GM12878 (cell line): ENCODE measurements around the gene SHLD1. TPM values are rescaled to one million over a fixed set of nuclear protein-coding genes. Genes with fewer than 3 reads are reported as not detected.

Source experiments
- ATAC-seq: fragments of 200-7000 bp; cut with Tn5 transposase; 3 replicates; pipeline ENCODE4 v1.9.1; 2020; ENCODE audit warnings: mild to moderate bottlenecking, moderate library complexity
- BruUV-seq: library from RNA; stranded (reverse); fragments of 400-500 nt; replicated peaks from 2 replicates; lab custom pipeline; 2021; lab: Mats Ljungman, UMichigan
- CTCF ChIA-PET: fragments of 300-600 bp; sonication (Branson Sonifier 250); formaldehyde crosslinking; extraction: SDS; loops from one replicate; lab custom pipeline; 2021; ENCODE audit warnings: inconsistent platforms; lab: Yijun Ruan, JAX
- POLR2A ChIA-PET: fragments of 350-600 bp; formaldehyde crosslinking; extraction: SDS; loops from one replicate; lab custom pipeline; 2021; ENCODE audit warnings: inconsistent platforms; lab: Charles Lee
- RAD21 ChIA-PET: fragments of 300-600 bp; sonication (Branson Sonifier 250); formaldehyde crosslinking; loops from one replicate; lab custom pipeline; 2023; ENCODE audit warnings: antibody characterized with exemption; ENCODE audit not compliant: unreplicated experiment; lab: Charles Lee
- SMC1A ChIA-PET: fragments of 300-600 bp; sonication (Branson Sonifier 250); formaldehyde crosslinking; loops from one replicate; lab custom pipeline; 2023; ENCODE audit not compliant: unreplicated experiment, uncharacterized antibody; lab: Charles Lee
- DNase-seq: peaks from one replicate; pipeline ENCODE4 v3.0.0-alpha.2; 2011; ENCODE audit warnings: low read depth, low spot score
- FAIRE-seq: peaks from 3 replicates; lab custom pipeline; 2011; peaks lifted over from hg19 to GRCh38; lab: Jason Lieb, UNC
- H2AFZ ChIP-seq: 2 replicates; pipeline ENCODE4 v1.6.0; 2011; ENCODE audit warnings: low read depth, low read length, control low read depth; ENCODE audit not compliant: control insufficient read depth
- H3K27ac ChIP-seq: 2 replicates; pipeline ENCODE4 v1.5.1; 2011; ENCODE audit warnings: control low read depth; ENCODE audit not compliant: control insufficient read depth, insufficient read depth
- H3K27me3 ChIP-seq, 2 experiments: replicated peaks in 1 of 2; 2 replicates each; pipeline versions ENCODE4 v1.6.0 to v1.6.1; 2011; ENCODE audit warnings: low read length in 1 of 2; ENCODE audit not compliant: control insufficient read depth in 2 of 2, insufficient read depth in 2 of 2
- H3K36me3 ChIP-seq, 2 experiments: 2 replicates each; pipeline ENCODE4 v1.5.1; 2011; ENCODE audit warnings: low read length in 1 of 2; ENCODE audit not compliant: control insufficient read depth in 2 of 2, insufficient read depth in 2 of 2
- H3K4me1 ChIP-seq: 2 replicates; pipeline ENCODE4 v1.6.1; 2011; ENCODE audit warnings: mild to moderate bottlenecking, low read length, moderate library complexity, mixed read lengths; ENCODE audit not compliant: control insufficient read depth, insufficient read depth
- H3K4me2 ChIP-seq: 2 replicates; pipeline ENCODE4 v1.6.0; 2011; ENCODE audit warnings: control low read depth; ENCODE audit not compliant: control insufficient read depth, insufficient read depth
- H3K4me3 ChIP-seq: fragments of 200-600 bp; sonication (generic); 2 replicates; pipeline ENCODE4 v1.5.1; 2016
- H3K79me2 ChIP-seq: 2 replicates; pipeline ENCODE4 v1.6.0; 2011; ENCODE audit warnings: low read length; ENCODE audit not compliant: control insufficient read depth, insufficient read depth
- H3K9ac ChIP-seq: 2 replicates; pipeline ENCODE4 v1.8.0; 2011; ENCODE audit warnings: low read length, control low read depth, mixed read lengths; ENCODE audit not compliant: control insufficient read depth, insufficient read depth
- H3K9me3 ChIP-seq: replicated peaks from 3 replicates; pipeline ENCODE4 v1.5.1; 2011; ENCODE audit warnings: mild to moderate bottlenecking, low read length; ENCODE audit not compliant: control insufficient read depth, insufficient read depth
- H4K20me1 ChIP-seq: 2 replicates; pipeline ENCODE4 v1.6.0; 2011; ENCODE audit not compliant: control insufficient read depth, insufficient read depth
- ASH2L ChIP-seq: fragments of 300-600, 200-600 bp; sonication (generic); IDR thresholded peaks from 2 replicates; pipeline ENCODE4 v1.6.1; 2017; ENCODE audit warnings: low read depth, mild to moderate bottlenecking, borderline replicate concordance
- BRCA1 ChIP-seq: IDR thresholded peaks from 2 replicates; pipeline ENCODE4 v1.6.1; 2011; ENCODE audit warnings: low read depth, low read length, improper control_type of control experiment
- CEBPB ChIP-seq, 2 experiments: fragments of 150-350 bp in 1 of 2; IDR thresholded peaks; 2 replicates each; pipeline ENCODE4 v1.6.1; 2012 to 2014; ENCODE audit warnings: low read depth in 2 of 2, low read length in 2 of 2, borderline replicate concordance in 1 of 2, inconsistent platforms in 1 of 2
- E2F8 ChIP-seq: fragments of 450-650 bp; IDR thresholded peaks from 2 replicates; pipeline ENCODE4 v1.6.1; 2018; ENCODE audit warnings: mild to moderate bottlenecking, low read depth, moderate library complexity; ENCODE audit not compliant: partially characterized antibody
- HCFC1 ChIP-seq: fragments of 150-350 bp; IDR thresholded peaks from 2 replicates; pipeline ENCODE4 v1.6.1; 2014; ENCODE audit warnings: low read length
- IKZF1 ChIP-seq: fragments of 450-650 bp; conservative IDR thresholded peaks from 2 replicates; pipeline ENCODE4 v1.6.1; 2017; ENCODE audit warnings: antibody characterized with exemption, mild to moderate bottlenecking
- IRF4 ChIP-seq: IDR thresholded peaks from 2 replicates; pipeline ENCODE4 v1.6.1; 2011; ENCODE audit warnings: low read depth, low read length
- MXI1 ChIP-seq: fragments of 150-350 bp; IDR thresholded peaks from 2 replicates; pipeline ENCODE4 v1.6.1; 2011; ENCODE audit warnings: low read depth, mild to moderate bottlenecking, inconsistent platforms, low read length, improper control_type of control experiment
- NFYB ChIP-seq: IDR thresholded peaks from 2 replicates; pipeline ENCODE4 v1.6.1; 2011; ENCODE audit warnings: low read depth, mild to moderate bottlenecking, low read length, improper control_type of control experiment, moderate library complexity; ENCODE audit not compliant: insufficient read depth
- NKRF ChIP-seq: fragments of 450-650 bp; conservative IDR thresholded peaks from 2 replicates; pipeline ENCODE4 v1.6.1; 2017; ENCODE audit warnings: mild to moderate bottlenecking, moderate library complexity
- PAX5 ChIP-seq: IDR thresholded peaks from 2 replicates; pipeline ENCODE4 v1.6.1; 2011; ENCODE audit warnings: low read depth, low read length, borderline replicate concordance
- PML ChIP-seq: IDR thresholded peaks from 2 replicates; pipeline ENCODE4 v1.6.1; 2012; ENCODE audit warnings: low read length, inconsistent platforms
- RBBP5 ChIP-seq: fragments of 200-600 bp; sonication (generic); conservative IDR thresholded peaks from 2 replicates; pipeline ENCODE4 v1.6.1; 2016
- SMAD1 ChIP-seq: fragments of 450-650 bp; IDR thresholded peaks from 2 replicates; pipeline ENCODE4 v1.6.1; 2018; ENCODE audit warnings: mild to moderate bottlenecking, low read depth; ENCODE audit not compliant: partially characterized antibody
- SMARCA5 ChIP-seq: fragments of 450-650 bp; IDR thresholded peaks from 2 replicates; pipeline ENCODE4 v1.6.1; 2017; ENCODE audit warnings: mild to moderate bottlenecking
- USF1 ChIP-seq: IDR thresholded peaks from 2 replicates; pipeline ENCODE4 v1.6.1; 2011; ENCODE audit warnings: borderline replicate concordance, low read depth, mild to moderate bottlenecking, moderate library complexity, mixed read lengths, low read length; ENCODE audit not compliant: insufficient read depth; ENCODE audit errors: extremely low read length
- WGBS: methylation state at CpG from one replicate; pipeline ENCODE4 v1.1.6; 2016; ENCODE audit warnings: low lambda C conversion rate; ENCODE audit not compliant: insufficient replicate concordance, insufficient coverage; ENCODE audit errors: missing lambda C conversion rate; 5-methylcytosine and 5-hydroxymethylcytosine counted together
- in situ Hi-C: fragments of 300-500 bp; cut with MboI; formaldehyde crosslinking; loops from 9 replicates; pipeline ENCODE4 v1.14.3; 2018; ENCODE audit warnings: mixed read lengths
- intact Hi-C: fragments of 100-400 bp; cut with micrococcal nuclease; formaldehyde crosslinking; loops from one replicate; pipeline ENCODE4 v1.14.2; 2022; ENCODE audit not compliant: unreplicated experiment
- polyA plus RNA-seq, 11 experiments: library from polyadenylated mRNA; depleted of rRNA in 4 of 11; unstranded in 6 of 11; stranded (reverse) in 5 of 11; fragments of >200 nt; fragmentation: Nextera tagmentation in 4 of 11; fragmentation: Illumina TruSeq in 1 of 11; extraction: Ambion mirVana in 4 of 11; extraction: Trizol in 1 of 11; gene quantifications; 1 replicate in 1 of 11; 2 replicates in 10 of 11; pipeline versions ENCODE4 v1.2.1 to v1.2.3, GENCODE V29; 2011 to 2016; ENCODE audit warnings: inconsistent platforms in 2 of 11, missing spikeins in 2 of 11, low read depth in 1 of 11
- total RNA-seq, 4 experiments: library from RNA; depleted of rRNA in 3 of 4; stranded (reverse); fragments of >200 nt in 3 of 4; fragmentation: Illumina TruSeq in 1 of 4; extraction: Trizol in 1 of 4; gene quantifications; 2 replicates each; pipeline versions ENCODE4 v1.2.1 to v1.2.3, GENCODE V29; 2013 to 2021

The SHLD1 gene
- total and polyA plus RNA-seq, 10 of the 15 experiments (the other 5 are each of a cell fraction or from before 2014, with no cell fraction given), result 10.8 to 70.9 (median 25.4) TPM

GRCh38 chr20:5706797-5707196 is 43.4 kb upstream of the SHLD1 start:
- ChIA-PET CTCF (no interaction called here), SMC1A (interaction anchor here (1.0 kb wide), 1 partner anchor 25 kb away, joined by 3 read pairs; no protein-coding TSS in a partner anchor), POLR2A (interaction anchor here (0.6 kb wide), 1 partner anchor 15 kb away, joined by 4 read pairs; no protein-coding TSS in a partner anchor), RAD21 (no interaction called here)
- no peak overlapping the region for H2AFZ ChIP-seq
- H3K27ac ChIP-seq, result no peak overlapping the region
- ATAC-seq (no peak), DNase-seq (no peak), FAIRE-seq (no peak)
- no peaks in the 10 kb centered on the region for H3K27me3 ChIP-seq
- no TSS peak for BruUV-seq
- H3K9me3 ChIP-seq, result no peaks in the 10 kb centered on the region
- no peaks in the 10 kb centered on the region for H4K20me1 ChIP-seq
- in situ Hi-C loops, result no loop called here
- H3K4me2 ChIP-seq, result no peak overlapping the region
- no peaks in the 10 kb centered on the region for H3K36me3 ChIP-seq
- H3K4me3 ChIP-seq, result no peak overlapping the region
- H3K4me1 ChIP-seq, result no peaks in the 10 kb centered on the region
- no peaks in the 10 kb centered on the region for H3K79me2 ChIP-seq
- TF ChIP-seq BRCA1 (no peak), IRF4 (no peak), USF1 (no peak), IKZF1 (no peak), PML (no peak), SMAD1 (no peak), HCFC1 (no peak), PAX5 (no peak), NKRF (no peak), CEBPB (IDR thresholded peaks at IDR 0.05; ENCODE audit: borderline replicate concordance in 1 of 2, low read depth in 2 of 2, low read length in 2 of 2) (no peak), SMARCA5 (no peak), RBBP5 (no peak), NFYB (no peak), ASH2L (no peak), MXI1 (no peak), E2F8 (no peak)
- H3K9ac ChIP-seq, result no peak overlapping the region
- intact Hi-C loops, result no loop called here
- 75% methylated on average over 9 of the region's 9 CpGs for WGBS
